PC-3 (cell line): ENCODE data around the gene SDF2.

Source experiments
- EZH2 ChIP-seq: fragments of 300-600 bp; sonication (generic); IDR thresholded peaks from one replicate; pipeline ENCODE4 v1.6.1; 2017; ENCODE audit warnings: antibody characterized with exemption, mild to moderate bottlenecking, low read length; ENCODE audit not compliant: unreplicated experiment
- EZH2phosphoT487 ChIP-seq: fragments of 300-600 bp; sonication (generic); IDR thresholded peaks from 2 replicates; pipeline ENCODE4 v1.6.1; 2018; ENCODE audit warnings: mild to moderate bottlenecking, antibody characterized with exemption, low read length, borderline replicate concordance
- TF ChIP-seq, protein P1 (sequence below): fragments of 300-600 bp; sonication (generic); conservative IDR thresholded peaks from 2 replicates; pipeline ENCODE4 v1.5.1; 2017; ENCODE audit warnings: antibody characterized with exemption, low read depth, mild to moderate bottlenecking, low read length

DNA sequence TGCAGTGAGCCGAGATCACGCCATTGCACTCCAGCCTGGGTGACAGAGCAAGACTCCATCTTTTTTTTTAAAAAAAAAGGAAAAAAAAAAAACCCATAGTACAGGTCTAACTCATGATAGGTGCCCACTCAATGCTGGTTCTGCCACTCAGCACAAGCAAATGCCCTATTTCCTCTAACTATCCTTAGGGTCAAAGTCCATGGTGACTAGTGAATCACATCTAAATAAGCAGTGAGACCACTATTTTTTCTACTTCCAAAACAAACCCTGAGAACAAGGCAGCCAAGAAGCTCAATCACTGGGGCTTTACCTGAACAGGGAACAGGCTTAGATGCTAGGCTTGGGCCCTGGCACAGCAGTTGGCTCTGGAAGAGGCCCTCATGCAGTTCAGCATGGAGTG, 20.1 kb downstream of the SDF2 start:
- TF ChIP-seq, protein P1, sequence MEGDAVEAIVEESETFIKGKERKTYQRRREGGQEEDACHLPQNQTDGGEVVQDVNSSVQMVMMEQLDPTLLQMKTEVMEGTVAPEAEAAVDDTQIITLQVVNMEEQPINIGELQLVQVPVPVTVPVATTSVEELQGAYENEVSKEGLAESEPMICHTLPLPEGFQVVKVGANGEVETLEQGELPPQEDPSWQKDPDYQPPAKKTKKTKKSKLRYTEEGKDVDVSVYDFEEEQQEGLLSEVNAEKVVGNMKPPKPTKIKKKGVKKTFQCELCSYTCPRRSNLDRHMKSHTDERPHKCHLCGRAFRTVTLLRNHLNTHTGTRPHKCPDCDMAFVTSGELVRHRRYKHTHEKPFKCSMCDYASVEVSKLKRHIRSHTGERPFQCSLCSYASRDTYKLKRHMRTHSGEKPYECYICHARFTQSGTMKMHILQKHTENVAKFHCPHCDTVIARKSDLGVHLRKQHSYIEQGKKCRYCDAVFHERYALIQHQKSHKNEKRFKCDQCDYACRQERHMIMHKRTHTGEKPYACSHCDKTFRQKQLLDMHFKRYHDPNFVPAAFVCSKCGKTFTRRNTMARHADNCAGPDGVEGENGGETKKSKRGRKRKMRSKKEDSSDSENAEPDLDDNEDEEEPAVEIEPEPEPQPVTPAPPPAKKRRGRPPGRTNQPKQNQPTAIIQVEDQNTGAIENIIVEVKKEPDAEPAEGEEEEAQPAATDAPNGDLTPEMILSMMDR = no peak
- TF ChIP-seq EZH2 (no peak), EZH2phosphoT487 (no peak)
